GM12873 (cell line): ENCODE results near the gene ZNF469.

Source experiments
- CTCF ChIP-seq: IDR thresholded peaks from 2 replicates; pipeline ENCODE4 v1.5.1; 2012; ENCODE audit warnings: low read depth, mild to moderate bottlenecking, moderate library complexity, low read length, control low read depth; ENCODE audit not compliant: insufficient read depth; ENCODE audit errors: missing control alignments

Gene ZNF469

GRCh38 chr16:88354229-88355092 is 28.3 kb upstream of the ZNF469 start:
- TF ChIP-seq CTCF = no peak

GRCh38 chr16:88355093-88355388 is 27.7 kb upstream of the ZNF469 start:
- TF ChIP-seq CTCF = no peak

- TF ChIP-seq CTCF = no peak
These were observed 27.2 kb upstream of the ZNF469 start for GRCh38 chr16:88355389-88356123.

- TF ChIP-seq CTCF = no peak
These were observed 26.5 kb upstream of the ZNF469 start for GRCh38 chr16:88356124-88356726.

GRCh38 chr16:88356727-88357199 is 26.0 kb upstream of the ZNF469 start:
- TF ChIP-seq CTCF = no peak

- no peak for TF ChIP-seq CTCF
These were observed 25.3 kb upstream of the ZNF469 start for GRCh38 chr16:88357317-88358022.
